NCI-H345 (cell line): ENCODE measurements around the gene DYNC1H1.
A peak's percentile ranks its signal among the peaks of the same experiment; 100 is the strongest.

Experiments used
- DNase-seq: peaks from one replicate; lab custom pipeline; 2025; lab: John Stamatoyannopoulos, UW

The DYNC1H1 gene

GRCh38 chr14:101964297-101965180, at the start of gene DYNC1H1:
DYNC1H1 (plus strand) TSS chr14:101964573; CDS start chr14:101964692, 119 bp downstream.
- peak; percentile 97 for DNase-seq

DNA sequence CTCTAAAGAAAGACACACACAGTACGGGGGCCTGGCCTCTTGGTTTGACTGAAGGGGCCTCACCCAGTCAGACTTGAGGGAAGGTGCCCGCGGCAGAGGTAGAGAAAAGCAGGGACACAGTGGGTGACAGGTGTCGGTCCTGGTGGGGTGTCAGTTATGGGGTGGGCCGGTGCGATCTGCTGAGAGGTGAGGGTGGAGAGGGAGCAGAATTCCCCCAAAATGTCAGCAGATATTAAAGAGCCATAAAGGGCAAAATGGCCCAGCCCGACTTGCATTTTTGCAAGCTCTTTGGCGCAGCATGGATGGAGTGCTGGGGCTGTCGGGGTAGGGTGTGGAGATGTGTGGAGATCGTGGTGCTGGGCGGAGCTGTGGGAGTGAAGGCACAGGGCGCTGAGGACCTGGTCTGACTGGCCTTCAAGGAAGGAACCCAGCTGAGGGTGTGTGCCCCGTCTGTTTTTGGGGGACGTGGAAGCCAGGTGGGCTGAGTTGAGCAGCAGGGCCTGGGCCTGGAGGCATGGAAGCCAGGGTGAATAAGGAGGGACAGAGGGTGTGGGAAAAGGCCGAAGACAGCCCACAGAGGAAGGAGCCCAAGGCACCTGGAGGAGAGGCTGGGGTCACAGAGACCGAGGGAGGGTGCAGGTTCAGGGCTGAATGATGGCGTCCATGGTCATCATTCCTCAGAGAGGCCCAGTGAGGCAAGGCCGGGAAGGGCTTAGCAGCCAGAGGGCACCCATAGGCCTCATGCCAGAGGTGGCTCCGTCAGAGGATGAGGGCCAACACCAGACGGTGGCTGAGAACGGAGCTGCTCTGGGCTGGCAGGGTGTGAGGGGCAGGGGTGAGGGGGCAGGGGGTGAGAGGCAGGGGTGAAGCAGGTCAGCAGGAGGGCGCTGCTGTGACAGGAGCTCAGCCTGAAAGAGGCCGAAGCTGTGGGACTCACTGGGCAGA, 48.2 kb upstream of the DYNC1H1 start:
- no peak for DNase-seq

DNA sequence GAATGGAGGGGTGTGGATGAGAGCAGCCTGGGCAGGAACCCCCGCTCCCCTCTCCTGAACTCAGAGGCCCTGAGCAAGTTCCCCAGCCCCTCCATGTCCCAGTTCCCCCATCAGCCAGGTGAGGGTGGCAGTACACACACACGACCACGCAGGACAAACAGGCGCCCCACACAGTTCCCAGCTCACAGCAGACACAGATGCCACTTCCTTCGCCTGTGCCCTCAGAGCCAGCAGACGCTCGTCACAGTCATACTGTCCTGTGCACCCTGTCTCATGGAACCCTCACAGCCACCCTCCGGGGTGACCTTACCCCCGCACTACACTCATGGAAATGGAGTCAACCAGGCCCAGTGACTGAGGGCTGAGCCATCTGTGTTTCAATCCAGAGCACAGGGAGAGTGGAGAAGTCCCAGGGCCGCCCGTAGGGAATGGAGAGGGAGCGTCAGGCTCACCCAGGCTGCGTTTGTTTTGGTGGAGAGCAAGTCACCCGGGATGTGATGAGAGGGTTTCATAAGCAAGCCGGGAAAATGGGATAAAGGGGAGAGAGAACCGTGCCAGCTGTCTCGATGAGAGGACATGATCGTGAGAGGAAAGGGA, 47.5 kb upstream of the DYNC1H1 start:
- no peak for DNase-seq

GRCh38 chr14:101917413-101918017, 46.9 kb upstream of the DYNC1H1 start:
- no peak for DNase-seq

GRCh38 chr14:101918065-101918989, 46.0 kb upstream of the DYNC1H1 start:
- no peak for DNase-seq

GRCh38 chr14:101920271-101920670, 44.1 kb upstream of the DYNC1H1 start:
- no peak for DNase-seq

- no peak for DNase-seq
Measured at GRCh38 chr14:101922866-101923265, 41.5 kb upstream of the DYNC1H1 start.

DNA sequence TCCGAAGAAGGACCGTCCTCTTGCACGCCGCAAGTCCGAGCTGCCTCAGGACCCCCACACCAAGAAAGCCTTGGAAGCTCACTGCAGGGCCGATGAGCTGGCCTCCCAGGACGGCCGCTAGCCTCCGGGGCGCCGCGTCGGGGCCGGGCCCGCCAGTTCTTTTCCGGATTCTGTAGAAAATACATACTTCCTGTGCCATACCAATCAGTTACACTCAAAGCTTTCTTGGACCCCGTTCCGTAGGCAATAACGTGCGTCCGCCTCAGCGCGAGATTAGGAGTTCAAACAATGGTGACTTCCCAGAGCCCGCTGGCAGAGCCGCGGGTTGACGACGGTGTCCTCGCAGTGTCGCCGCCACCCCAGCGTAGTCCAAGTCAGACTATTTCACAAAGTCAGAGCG, 39.2 kb upstream of the DYNC1H1 start:
- DNase-seq: no peak

DNA sequence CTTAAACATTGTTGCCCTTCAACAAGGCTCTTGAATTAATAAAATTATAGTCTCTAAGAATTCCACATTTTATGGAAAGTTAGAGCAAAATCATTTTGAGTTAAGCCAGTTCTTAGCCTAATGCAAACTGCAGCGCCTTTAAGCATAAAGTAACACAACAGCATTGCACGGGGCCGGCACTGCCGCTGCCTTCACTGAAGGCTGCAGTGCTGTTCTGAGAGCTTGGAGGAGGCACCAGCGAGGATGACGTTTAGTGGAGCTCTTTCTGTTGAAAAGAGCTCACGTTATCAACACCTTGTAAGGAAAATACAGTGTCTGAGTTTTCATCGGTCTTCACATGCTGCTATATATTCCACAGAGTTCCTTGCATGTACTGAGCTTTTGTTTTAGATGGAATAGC, 38.3 kb upstream of the DYNC1H1 start:
- no peak for DNase-seq

GRCh38 chr14:101926620-101927019, 37.8 kb upstream of the DYNC1H1 start:
- no peak for DNase-seq

GRCh38 chr14:101927859-101928258, 36.5 kb upstream of the DYNC1H1 start:
- DNase-seq: no peak

- no peak for DNase-seq
Measured at GRCh38 chr14:101928415-101928841, 35.9 kb upstream of the DYNC1H1 start.

DNA sequence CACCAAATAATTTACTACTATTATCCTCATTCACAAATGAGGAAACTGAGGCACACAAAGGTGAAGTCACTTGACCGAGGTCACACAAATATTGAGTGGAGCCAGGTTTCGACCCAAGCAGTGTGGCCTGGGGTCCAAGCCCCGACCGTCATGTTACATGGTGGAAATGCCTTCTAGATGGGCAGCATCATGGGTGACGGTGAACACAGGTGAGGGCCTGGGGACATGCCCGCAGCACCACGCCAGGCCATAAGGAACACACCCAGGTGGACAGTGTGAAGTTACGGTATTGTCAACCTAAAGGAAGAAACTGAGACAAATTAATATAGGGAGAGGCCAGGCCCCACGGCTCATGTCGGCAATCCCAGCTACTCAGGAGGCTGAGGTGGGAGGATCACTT, 35.3 kb upstream of the DYNC1H1 start:
- no peak for DNase-seq

GRCh38 chr14:101929946-101930345, 34.4 kb upstream of the DYNC1H1 start:
- DNase-seq: no peak

DNA sequence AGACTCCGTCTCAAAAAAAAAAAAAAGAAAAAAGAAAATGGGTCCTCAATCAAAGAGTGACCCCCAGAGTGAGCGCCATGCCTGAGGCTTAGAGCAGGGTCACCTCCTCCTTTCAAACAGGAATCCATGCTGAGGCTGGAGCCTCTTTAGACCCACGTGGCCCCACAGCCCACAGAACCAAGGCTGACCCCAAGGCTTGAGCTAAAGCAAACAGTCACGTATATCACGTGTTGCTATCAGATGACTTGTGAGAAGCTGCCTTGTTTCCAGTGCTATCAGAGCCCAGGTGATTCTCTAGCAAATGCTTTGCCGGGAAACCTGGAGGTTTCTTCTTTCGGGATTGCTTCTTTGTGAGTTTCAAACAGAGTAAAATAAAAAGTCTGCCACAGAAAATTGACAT, 31.7 kb upstream of the DYNC1H1 start:
- no peak for DNase-seq

- DNase-seq: no peak
Measured at GRCh38 chr14:101933209-101933608, 31.2 kb upstream of the DYNC1H1 start.

- DNase-seq: no peak
Measured at GRCh38 chr14:101934601-101935150, 29.7 kb upstream of the DYNC1H1 start.

DNA sequence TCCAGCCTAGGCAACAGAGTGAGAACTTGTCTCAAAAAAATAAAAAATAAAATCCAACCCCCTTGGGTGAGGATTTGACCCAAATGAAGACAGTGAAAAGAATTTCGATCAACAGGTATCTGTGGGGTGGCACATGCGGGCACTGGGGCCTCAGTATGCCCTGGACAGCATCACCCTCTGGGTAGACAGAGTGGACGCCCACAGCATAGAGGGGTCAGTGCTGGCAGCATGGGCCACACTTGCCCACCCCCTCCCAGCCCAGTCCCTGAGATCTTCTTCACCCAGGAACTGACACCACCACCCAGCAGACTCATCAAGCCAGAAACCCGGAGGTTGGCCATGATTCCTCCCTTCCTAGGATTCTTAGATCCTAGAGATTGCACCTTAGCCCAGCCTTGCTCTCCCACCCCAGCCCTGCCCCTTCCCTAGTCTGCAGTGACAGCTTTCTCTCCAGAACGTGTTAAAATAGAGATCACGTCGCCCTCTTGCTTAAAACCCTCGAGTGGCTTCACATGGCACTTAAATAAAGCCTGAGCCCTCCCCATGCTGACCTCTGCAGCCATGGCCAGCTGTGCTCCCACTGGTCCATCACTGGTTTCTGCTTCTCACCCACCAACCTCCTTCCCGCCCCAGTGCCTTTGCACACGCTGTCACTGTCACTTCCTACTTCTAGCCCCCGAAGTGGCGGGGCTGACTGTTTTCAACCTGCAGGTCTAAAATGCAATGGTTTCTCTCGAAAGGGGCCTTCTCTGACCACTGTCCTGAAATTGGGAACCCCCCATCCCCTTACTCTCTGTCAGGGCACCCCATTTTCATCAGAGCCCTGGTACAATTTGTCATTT, 26.2 kb upstream of the DYNC1H1 start:
- DNase-seq: no peak

- no peak for DNase-seq
Measured at GRCh38 chr14:101939646-101940170, 24.7 kb upstream of the DYNC1H1 start.
